ENCODE results near the gene CCDC154. TPM values are rescaled to one million over a fixed set of nuclear protein-coding genes. Genes with fewer than 3 reads are reported as not detected.
A peak's percentile ranks its signal among the peaks of the same experiment; 100 is the strongest.
"Not testable (repeated sequence)": the region's sequence is repeated elsewhere in the genome, so short reads cannot be mapped to it uniquely, and the experiment has no call there.

The CCDC154 gene
- polyA plus RNA-seq, 1 experiment: 0.02 TPM

DNA sequence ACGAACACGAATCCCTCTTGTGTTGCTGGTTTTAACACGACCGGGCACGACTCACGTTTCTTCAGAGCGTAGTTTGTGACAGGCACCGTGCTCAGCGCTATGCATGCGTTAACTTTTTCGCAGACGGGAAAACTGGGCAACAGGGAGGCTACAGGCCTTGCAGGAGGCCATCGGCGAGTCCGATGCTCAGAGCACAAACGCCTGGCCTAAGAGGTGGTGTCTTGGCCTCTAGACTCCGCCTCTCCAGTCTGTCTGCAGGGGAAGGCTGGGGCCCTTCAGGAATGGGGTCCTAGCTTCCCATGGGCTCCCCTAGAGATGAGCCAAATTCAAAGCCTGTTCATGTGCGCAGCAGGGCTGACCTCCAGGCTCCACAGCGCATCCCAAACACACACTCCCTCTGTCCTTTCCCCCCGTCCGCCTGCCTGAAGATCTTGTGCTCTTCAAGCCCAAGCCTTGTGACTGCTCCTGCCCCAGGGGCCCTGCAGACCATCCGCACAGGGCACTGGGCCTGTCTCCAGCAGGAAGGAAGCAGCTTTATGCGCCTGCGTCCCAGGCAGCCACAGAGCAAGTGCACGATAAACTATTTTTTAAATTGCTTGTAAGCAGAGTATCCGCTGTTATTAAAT, 27.3 kb upstream of the CCDC154 start:
- CTCF ChIA-PET: no interaction called here
- POLR2A ChIA-PET: no interaction called here

DNA sequence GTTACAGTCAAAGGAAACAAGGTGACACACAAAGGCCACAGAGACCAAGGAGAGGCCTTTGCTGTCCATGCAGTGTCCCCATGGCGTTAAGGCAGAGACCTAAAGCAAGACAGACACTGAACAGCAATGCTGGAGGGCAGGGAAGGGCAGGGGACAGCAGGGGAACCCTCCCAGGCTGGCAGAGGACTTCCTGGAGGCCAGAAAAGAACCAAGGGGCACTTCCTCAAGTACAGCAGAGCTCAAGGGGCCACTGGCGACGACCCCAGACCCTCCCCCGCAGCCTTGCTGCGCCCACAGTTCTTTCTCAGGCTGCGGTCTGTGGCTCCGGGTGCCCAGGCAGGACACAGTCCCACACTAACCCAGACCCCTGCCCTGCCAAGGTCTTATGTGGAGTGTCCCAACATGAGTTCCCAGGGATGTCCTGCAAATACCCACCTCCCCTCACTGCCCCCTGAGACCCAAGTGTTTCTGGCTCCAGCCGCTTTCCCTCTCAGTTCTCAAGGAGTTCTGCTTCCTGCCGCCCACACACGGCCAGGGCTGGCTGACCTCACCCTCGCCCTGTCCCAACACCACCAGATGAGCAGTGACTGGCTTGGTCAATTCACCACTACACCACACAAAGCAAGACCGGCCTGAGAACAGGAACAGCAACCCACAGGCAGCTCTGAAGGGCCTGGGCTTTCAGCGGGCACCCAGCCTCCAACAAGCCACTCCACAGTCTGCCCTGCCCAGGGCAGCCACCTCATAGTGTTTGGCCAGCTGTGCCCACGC, 26.3 kb upstream of the CCDC154 start:
- Histone ChIP-seq H3K9me3 (ENCODE audit: control insufficient read depth, insufficient read depth, low read length) (peaks cover 15% of the 10 kb centered on the region), H3K4me3 (ENCODE audit: low read depth, low read length) (no peak overlapping the region), H3K27ac (ENCODE audit: low read depth, low read length) (peak overlapping the region; percentile 47), H3K27me3 (ENCODE audit: control insufficient read depth, insufficient read depth, low read length) (no peaks in the 10 kb centered on the region)
- TF ChIP-seq, protein P1, sequence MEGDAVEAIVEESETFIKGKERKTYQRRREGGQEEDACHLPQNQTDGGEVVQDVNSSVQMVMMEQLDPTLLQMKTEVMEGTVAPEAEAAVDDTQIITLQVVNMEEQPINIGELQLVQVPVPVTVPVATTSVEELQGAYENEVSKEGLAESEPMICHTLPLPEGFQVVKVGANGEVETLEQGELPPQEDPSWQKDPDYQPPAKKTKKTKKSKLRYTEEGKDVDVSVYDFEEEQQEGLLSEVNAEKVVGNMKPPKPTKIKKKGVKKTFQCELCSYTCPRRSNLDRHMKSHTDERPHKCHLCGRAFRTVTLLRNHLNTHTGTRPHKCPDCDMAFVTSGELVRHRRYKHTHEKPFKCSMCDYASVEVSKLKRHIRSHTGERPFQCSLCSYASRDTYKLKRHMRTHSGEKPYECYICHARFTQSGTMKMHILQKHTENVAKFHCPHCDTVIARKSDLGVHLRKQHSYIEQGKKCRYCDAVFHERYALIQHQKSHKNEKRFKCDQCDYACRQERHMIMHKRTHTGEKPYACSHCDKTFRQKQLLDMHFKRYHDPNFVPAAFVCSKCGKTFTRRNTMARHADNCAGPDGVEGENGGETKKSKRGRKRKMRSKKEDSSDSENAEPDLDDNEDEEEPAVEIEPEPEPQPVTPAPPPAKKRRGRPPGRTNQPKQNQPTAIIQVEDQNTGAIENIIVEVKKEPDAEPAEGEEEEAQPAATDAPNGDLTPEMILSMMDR (IDR thresholded peaks at IDR 0.05; ENCODE audit: low read depth, low read length): no peak
- no peak for DNase-seq (ENCODE audit: low read depth, low spot score)
- ChIA-PET POLR2A (no interaction called here), CTCF (no interaction called here)

More for the DNA sequence above, 27.3 kb upstream of the CCDC154 start:
- no peak overlapping the region for H3K4me3 ChIP-seq (ENCODE audit: low read depth, low read length)
- H3K27ac ChIP-seq (ENCODE audit: low read depth, low read length): no peak overlapping the region
- peaks cover 15% of the 10 kb centered on the region for H3K9me3 ChIP-seq (ENCODE audit: control insufficient read depth, insufficient read depth, low read length)
- no peak for DNase-seq (ENCODE audit: low read depth, low spot score)
- TF ChIP-seq, protein P1 (IDR thresholded peaks at IDR 0.05; ENCODE audit: low read depth, low read length): no peak
- H3K27me3 ChIP-seq (ENCODE audit: control insufficient read depth, insufficient read depth, low read length): no peaks in the 10 kb centered on the region

DNA sequence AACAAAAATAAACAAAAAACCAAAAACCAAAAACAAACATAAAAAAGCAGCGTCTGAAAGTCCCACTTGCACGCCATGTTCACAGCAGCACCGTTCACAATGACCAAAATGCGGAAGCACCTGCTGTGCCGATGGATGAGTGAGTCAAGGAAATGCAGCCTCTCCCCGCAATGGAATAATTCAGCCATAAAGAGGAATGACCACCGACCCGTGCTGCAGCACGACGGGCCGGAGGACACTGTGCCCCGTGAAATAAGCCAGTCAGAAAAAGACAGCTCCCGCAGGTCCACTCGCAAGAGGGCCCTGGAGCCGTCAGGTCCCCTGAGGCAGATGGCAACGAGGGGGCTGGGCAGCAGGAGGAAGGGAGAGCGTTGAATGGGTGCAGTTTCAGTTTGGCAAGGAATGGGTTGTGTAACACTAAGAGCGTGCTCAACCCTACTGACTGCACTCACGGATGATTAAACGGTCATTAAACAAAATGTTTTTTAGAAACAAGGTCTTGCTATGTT, 25.4 kb upstream of the CCDC154 start:
- CTCF ChIA-PET: no interaction called here
- no peak for DNase-seq (ENCODE audit: low read depth, low spot score)

DNA sequence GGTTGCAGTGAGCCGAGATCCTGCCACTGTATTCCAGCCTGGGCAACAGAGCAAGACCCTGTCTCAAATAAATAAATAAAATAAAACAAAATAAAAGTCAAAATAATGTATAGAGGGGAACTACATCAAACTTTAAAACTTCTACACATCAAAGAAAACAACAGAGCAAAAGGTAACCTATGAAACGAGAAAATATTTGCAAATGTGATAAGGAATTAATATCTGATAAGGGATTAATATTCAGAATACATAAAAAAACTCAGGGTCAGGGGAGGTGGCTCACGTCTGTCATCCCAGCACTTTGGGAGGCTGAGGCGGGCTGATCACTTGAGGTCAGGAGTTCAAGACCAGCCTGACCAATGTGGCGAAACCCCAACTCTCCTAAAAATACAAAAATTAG, 24.8 kb upstream of the CCDC154 start:
- POLR2A ChIA-PET; DNase-seq (ENCODE audit: low read depth, low spot score); H3K4me3 ChIP-seq (ENCODE audit: low read depth, low read length); H3K27ac ChIP-seq (ENCODE audit: low read depth, low read length); H3K27me3 ChIP-seq (ENCODE audit: control insufficient read depth, insufficient read depth, low read length); CTCF ChIA-PET: not testable (repeated sequence)
- H3K9me3 ChIP-seq (ENCODE audit: control insufficient read depth, insufficient read depth, low read length): peaks cover 15% of the 10 kb centered on the region

More for the DNA sequence above, 25.4 kb upstream of the CCDC154 start:
- Histone ChIP-seq H3K27me3 (ENCODE audit: control insufficient read depth, insufficient read depth, low read length) (no peaks in the 10 kb centered on the region), H3K27ac (ENCODE audit: low read depth, low read length) (no peak overlapping the region), H3K9me3 (ENCODE audit: control insufficient read depth, insufficient read depth, low read length) (peaks cover 15% of the 10 kb centered on the region), H3K4me3 (ENCODE audit: low read depth, low read length) (no peak overlapping the region)
- POLR2A ChIA-PET: no interaction called here
- TF ChIP-seq, protein P1 (IDR thresholded peaks at IDR 0.05; ENCODE audit: low read depth, low read length): no peak

DNA sequence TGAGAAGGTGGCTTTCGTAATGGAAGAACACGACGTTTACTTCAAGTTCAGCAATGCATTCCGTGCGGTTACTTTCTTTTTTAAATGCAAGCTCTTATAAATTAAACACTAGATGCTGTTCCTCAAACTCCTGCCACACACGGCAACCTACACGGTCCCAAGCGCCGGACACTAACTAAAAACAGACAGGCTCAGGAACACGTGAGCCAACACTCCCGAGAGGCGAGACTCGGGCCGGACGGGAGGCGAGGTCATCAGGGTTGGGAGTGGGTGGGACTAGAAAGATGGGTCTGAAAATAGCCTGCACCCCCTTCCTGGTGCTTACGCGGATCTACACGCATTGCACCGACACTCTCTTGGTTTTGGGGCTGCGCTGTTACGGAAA, 24.1 kb upstream of the CCDC154 start:
- ChIA-PET POLR2A (no interaction called here), CTCF (no interaction called here)
- TF ChIP-seq, protein P1 (IDR thresholded peaks at IDR 0.05; ENCODE audit: low read depth, low read length): no peak
- no peaks in the 10 kb centered on the region for H3K27me3 ChIP-seq (ENCODE audit: control insufficient read depth, insufficient read depth, low read length)
- no peak for DNase-seq (ENCODE audit: low read depth, low spot score)
- no peak overlapping the region for H3K27ac ChIP-seq (ENCODE audit: low read depth, low read length)
- H3K4me3 ChIP-seq (ENCODE audit: low read depth, low read length): no peak overlapping the region
- H3K9me3 ChIP-seq (ENCODE audit: control insufficient read depth, insufficient read depth, low read length): peaks cover 15% of the 10 kb centered on the region

Data from AG04450 (cell line).